ENCODE data around the gene CHRNB1.

- TF ChIP-seq CTCF (IDR thresholded peaks at IDR 0.05), result no peak
- no peak for TF ChIP-seq EP300 (IDR thresholded peaks at IDR 0.05)
- TF ChIP-seq POLR2A (IDR thresholded peaks at IDR 0.05), result no peak
Observed at GRCh38 chr17:7408863-7409262, 36.0 kb upstream of the CHRNB1 start.
